IMR-90 (cell line): ENCODE data around the gene SLC25A12. TPM values are rescaled to one million over a fixed set of nuclear protein-coding genes. Genes with fewer than 3 reads are reported as not detected.

Experiments used
- ATAC-seq: fragments of 200-7000 bp; cut with Tn5 transposase; 2 replicates; pipeline ENCODE4 v1.9.1; 2020; ENCODE audit warnings: low read depth, mild to moderate bottlenecking, moderate library complexity
- BruUV-seq: library from RNA; stranded (reverse); fragments of 400-500 nt; replicated peaks from 2 replicates; lab custom pipeline; 2021; lab: Mats Ljungman, UMichigan
- CTCF ChIA-PET: fragments of 300-600 bp; formaldehyde crosslinking; extraction: SDS; loops from one replicate; lab custom pipeline; 2021; ENCODE audit warnings: antibody characterized with exemption; lab: Yijun Ruan, JAX
- POLR2A ChIA-PET: fragments of 300-600 bp; sonication (Branson Sonifier 250); formaldehyde crosslinking; loops from one replicate; lab custom pipeline; 2022; ENCODE audit warnings: antibody characterized with exemption; ENCODE audit not compliant: unreplicated experiment; lab: Charles Lee
- DNase-seq: peaks from one replicate; pipeline ENCODE4 v3.0.0; 2013
- H2AFZ ChIP-seq: replicated peaks from 2 replicates; pipeline ENCODE3; 2013; ENCODE audit warnings: low read length, mild to moderate bottlenecking; ENCODE audit not compliant: poor library complexity
- H2AK5ac ChIP-seq: 2 replicates; pipeline ENCODE4 v1.6.1; 2013; ENCODE audit warnings: low read depth, low read length, inconsistent platforms
- H2AK9ac ChIP-seq: replicated peaks from 2 replicates; pipeline ENCODE3; 2013; ENCODE audit warnings: mild to moderate bottlenecking, low read depth, low read length, moderate library complexity; ENCODE audit not compliant: poor library complexity
- H2BK120ac ChIP-seq: 2 replicates; pipeline ENCODE4 v1.6.1; 2013; ENCODE audit warnings: low read depth, low read length, inconsistent platforms
- H2BK15ac ChIP-seq: 3 replicates; pipeline ENCODE4 v1.6.1; 2013; ENCODE audit warnings: low read depth, low read length, inconsistent platforms
- H2BK20ac ChIP-seq: 2 replicates; pipeline ENCODE4 v1.6.1; 2013; ENCODE audit warnings: low read depth, mild to moderate bottlenecking, inconsistent platforms, low read length, moderate library complexity
- H2BK5ac ChIP-seq: 2 replicates; pipeline ENCODE4 v1.6.1; 2013; ENCODE audit warnings: mild to moderate bottlenecking, low read depth, low read length, inconsistent platforms; ENCODE audit not compliant: poor library complexity, severe bottlenecking
- H3K14ac ChIP-seq: replicated peaks from 2 replicates; pipeline ENCODE4 v1.6.1; 2013; ENCODE audit warnings: low read depth, low read length, inconsistent platforms
- H3K18ac ChIP-seq: 2 replicates; pipeline ENCODE4 v1.6.1; 2013; ENCODE audit warnings: low read depth, low read length, control low read depth
- H3K23ac ChIP-seq: 2 replicates; pipeline ENCODE4 v1.6.1; 2013; ENCODE audit warnings: low read depth, low read length, inconsistent platforms
- H3K27ac ChIP-seq: 2 replicates; pipeline ENCODE4 v1.5.1; 2013; ENCODE audit warnings: mild to moderate bottlenecking, control low read depth, low read length; ENCODE audit not compliant: insufficient read depth
- H3K27me3 ChIP-seq: 2 replicates; pipeline ENCODE4 v1.6.1; 2013; ENCODE audit warnings: low read length; ENCODE audit not compliant: control insufficient read depth, insufficient read depth
- H3K36me3 ChIP-seq: 2 replicates; pipeline ENCODE4 v1.6.1; 2013; ENCODE audit warnings: low read length, mixed read lengths; ENCODE audit not compliant: control insufficient read depth, insufficient read depth
- H3K4ac ChIP-seq: 2 replicates; pipeline ENCODE4 v1.6.1; 2013; ENCODE audit warnings: low read depth, low read length, inconsistent platforms
- H3K4me1 ChIP-seq: 2 replicates; pipeline ENCODE4 v1.6.1; 2013; ENCODE audit warnings: low read length, mixed read lengths; ENCODE audit not compliant: control insufficient read depth, insufficient read depth
- H3K4me2 ChIP-seq: 2 replicates; pipeline ENCODE4 v1.6.1; 2013; ENCODE audit warnings: low read depth, mild to moderate bottlenecking, control low read depth, low read length, moderate library complexity
- H3K4me3 ChIP-seq: 2 replicates; pipeline ENCODE4 v1.5.1; 2013; ENCODE audit warnings: low read depth, mild to moderate bottlenecking, control low read depth, low read length, moderate library complexity; ENCODE audit not compliant: insufficient read depth
- H3K56ac ChIP-seq: 2 replicates; pipeline ENCODE4 v1.6.1; 2013; ENCODE audit warnings: low read length, inconsistent platforms; ENCODE audit not compliant: insufficient read depth; ENCODE audit errors: extremely low read depth
- H3K79me1 ChIP-seq, 2 experiments: 2 replicates each; pipeline ENCODE4 v1.6.1; 2013; ENCODE audit warnings: low read length in 2 of 2, inconsistent platforms in 1 of 2, low read depth in 1 of 2
- H3K9ac ChIP-seq: 2 replicates; pipeline ENCODE4 v1.6.1; 2013; ENCODE audit warnings: low read depth, low read length, control low read depth
- H3K9me1 ChIP-seq: 2 replicates; pipeline ENCODE4 v1.6.1; 2013; ENCODE audit warnings: low read length, inconsistent platforms; ENCODE audit not compliant: insufficient read depth
- H3K9me3 ChIP-seq: 2 replicates; pipeline ENCODE4 v1.6.1; 2013; ENCODE audit warnings: low read length; ENCODE audit not compliant: control insufficient read depth, insufficient read depth
- H4K20me1 ChIP-seq: 2 replicates; pipeline ENCODE4 v1.6.1; 2013; ENCODE audit warnings: low read length, inconsistent platforms; ENCODE audit not compliant: insufficient read depth
- H4K5ac ChIP-seq: 2 replicates; pipeline ENCODE4 v1.6.1; 2013; ENCODE audit warnings: mild to moderate bottlenecking, low read depth, low read length, control low read depth
- H4K8ac ChIP-seq, 2 experiments: 2 replicates each; pipeline ENCODE4 v1.6.1; 2013; ENCODE audit warnings: low read depth in 2 of 2, low read length in 2 of 2, control low read depth in 1 of 2, inconsistent platforms in 1 of 2
- H4K91ac ChIP-seq: 2 replicates; pipeline ENCODE4 v1.6.1; 2013; ENCODE audit warnings: low read depth, low read length, inconsistent platforms; ENCODE audit not compliant: insufficient read depth
- ELK1 ChIP-seq: fragments of 150-350 bp; IDR thresholded peaks from 2 replicates; pipeline ENCODE4 v1.6.1; 2016; ENCODE audit warnings: low read depth, mild to moderate bottlenecking, low read length, moderate library complexity, borderline replicate concordance
- MAFK ChIP-seq: IDR thresholded peaks from 2 replicates; pipeline ENCODE4 v1.6.1; 2012; ENCODE audit warnings: low read depth, low read length, improper control_type of control experiment
- MAZ ChIP-seq: IDR thresholded peaks from 2 replicates; pipeline ENCODE4 v1.6.1; 2012; ENCODE audit warnings: low read depth, mild to moderate bottlenecking, low read length, improper control_type of control experiment, moderate library complexity, borderline replicate concordance
- POLR2A ChIP-seq: IDR thresholded peaks from 2 replicates; pipeline ENCODE4 v1.6.1; 2012; ENCODE audit warnings: mild to moderate bottlenecking, low read depth, low read length
- RFX5 ChIP-seq: IDR thresholded peaks from 2 replicates; pipeline ENCODE4 v1.8.0; 2012; ENCODE audit warnings: low read depth, mild to moderate bottlenecking, low read length, moderate library complexity
- WGBS, 2 experiments: methylation state at CpG; one replicate each; pipeline versions ENCODE4 v1.1.5 to v1.1.7; 2013; ENCODE audit warnings: missing lambda C conversion rate in 2 of 2; ENCODE audit not compliant: insufficient read length in 1 of 2; ENCODE audit errors: extremely low coverage in 2 of 2; 5-methylcytosine and 5-hydroxymethylcytosine counted together
- dilution Hi-C: fragments of 300-500 bp; cut with HindIII; formaldehyde crosslinking; loops from one replicate; pipeline ENCODE4 v1.14.3; 2018; ENCODE audit warnings: low sequenced_read_pairs; ENCODE audit not compliant: unreplicated experiment
- in situ Hi-C: fragments of 300-500 bp; cut with MboI; formaldehyde crosslinking; loops from 3 replicates; pipeline ENCODE4 v1.14.3; 2019; ENCODE audit warnings: low sequenced_read_pairs, inconsistent platforms, mixed read lengths
- intact Hi-C: fragments of 100-400 bp; cut with micrococcal nuclease; formaldehyde crosslinking; loops from 2 replicates; pipeline ENCODE4 v1.10.0; 2022
- polyA plus RNA-seq, 3 experiments: library from polyadenylated mRNA; depleted of rRNA; stranded (reverse); fragments of >200 nt; gene quantifications; 2 replicates each; pipeline ENCODE4 v1.2.3, GENCODE V29; 2012; ENCODE audit warnings: low replicate concordance in 1 of 3
- total RNA-seq: library from RNA; depleted of rRNA; stranded (reverse); fragments of >200 nt; gene quantifications from 2 replicates; pipeline ENCODE4 v1.2.3, GENCODE V29; 2012

SLC25A12 gene
- total and polyA plus RNA-seq, 2 of the 4 experiments (the other 2 are of a cell fraction): 16.3 to 17.6 TPM

DNA sequence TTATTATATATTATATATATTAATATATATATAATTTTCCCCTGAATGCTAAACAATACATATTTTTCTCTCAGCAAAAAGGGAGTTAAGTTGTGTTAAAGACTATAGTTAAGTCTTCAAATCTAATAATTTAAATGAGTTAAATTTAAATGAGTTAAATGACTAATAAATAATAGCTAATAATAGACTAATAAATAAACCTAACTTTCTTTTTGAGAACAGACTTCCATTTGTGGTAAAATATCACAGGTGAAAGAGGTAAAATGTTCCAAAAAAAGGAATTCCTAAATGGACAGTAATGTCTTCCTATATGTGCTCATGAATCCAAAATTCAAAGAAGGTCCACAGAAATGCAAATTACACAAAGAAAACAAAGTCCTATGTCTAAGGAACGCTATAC is 74.6 kb downstream of the SLC25A12 start:
- TF ChIP-seq MAFK: no peak
- TF ChIP-seq ELK1: no peak
- TF ChIP-seq MAZ: no peak
- no peak for TF ChIP-seq RFX5
- no peak for TF ChIP-seq POLR2A
- Histone ChIP-seq H3K23ac (no peak overlapping the region), H3K27me3 (no peaks in the 10 kb centered on the region), H4K20me1 (no peaks in the 10 kb centered on the region), H3K9me3 (no peaks in the 10 kb centered on the region), H4K5ac (no peak overlapping the region), H3K27ac (no peak overlapping the region), H3K4me3 (no peak overlapping the region), H2AK5ac (no peak overlapping the region), H3K36me3 (no peaks in the 10 kb centered on the region), H2AK9ac (no peak overlapping the region), H3K9ac (no peak overlapping the region), H4K91ac (no peak overlapping the region), H3K56ac (no peak overlapping the region), H3K4ac (no peak overlapping the region), H2BK15ac (no peak overlapping the region), H3K9me1 (0 out of 2 replicates have a peak, but pooled peaks cover 2% of the 10 kb centered on the region), H4K8ac (no peak overlapping the region), H2BK20ac (no peak overlapping the region), H2BK5ac (no peak overlapping the region), H3K79me1 (no peaks in the 10 kb centered on the region), H3K4me1 (no peaks in the 10 kb centered on the region), H2AFZ (no peak overlapping the region), H2BK120ac (no peak overlapping the region), H3K18ac (no peak overlapping the region), H3K14ac (no peak overlapping the region), H3K4me2 (no peak overlapping the region)
- ATAC-seq (no peak), DNase-seq (no peak)
- ChIA-PET CTCF (no interaction called here), POLR2A (no interaction called here)
- no CpG with 5 or more reads among the region's 1 CpG for WGBS, 2 experiments
- in situ Hi-C loops (loop anchor here (25.0 kb wide), 1 partner anchor 643 kb away; no protein-coding TSS in a partner anchor), intact Hi-C loops (no loop called here), dilution Hi-C loops (no loop called here)
- BruUV-seq: no TSS peak
